Measurements from ENCODE around the gene UNC5B. TPM values are rescaled to one million over a fixed set of nuclear protein-coding genes. Genes with fewer than 3 reads are reported as not detected.
A peak's percentile ranks its signal among the peaks of the same experiment; 100 is the strongest.

Gene UNC5B
- total RNA-seq = 7.1 TPM

DNA sequence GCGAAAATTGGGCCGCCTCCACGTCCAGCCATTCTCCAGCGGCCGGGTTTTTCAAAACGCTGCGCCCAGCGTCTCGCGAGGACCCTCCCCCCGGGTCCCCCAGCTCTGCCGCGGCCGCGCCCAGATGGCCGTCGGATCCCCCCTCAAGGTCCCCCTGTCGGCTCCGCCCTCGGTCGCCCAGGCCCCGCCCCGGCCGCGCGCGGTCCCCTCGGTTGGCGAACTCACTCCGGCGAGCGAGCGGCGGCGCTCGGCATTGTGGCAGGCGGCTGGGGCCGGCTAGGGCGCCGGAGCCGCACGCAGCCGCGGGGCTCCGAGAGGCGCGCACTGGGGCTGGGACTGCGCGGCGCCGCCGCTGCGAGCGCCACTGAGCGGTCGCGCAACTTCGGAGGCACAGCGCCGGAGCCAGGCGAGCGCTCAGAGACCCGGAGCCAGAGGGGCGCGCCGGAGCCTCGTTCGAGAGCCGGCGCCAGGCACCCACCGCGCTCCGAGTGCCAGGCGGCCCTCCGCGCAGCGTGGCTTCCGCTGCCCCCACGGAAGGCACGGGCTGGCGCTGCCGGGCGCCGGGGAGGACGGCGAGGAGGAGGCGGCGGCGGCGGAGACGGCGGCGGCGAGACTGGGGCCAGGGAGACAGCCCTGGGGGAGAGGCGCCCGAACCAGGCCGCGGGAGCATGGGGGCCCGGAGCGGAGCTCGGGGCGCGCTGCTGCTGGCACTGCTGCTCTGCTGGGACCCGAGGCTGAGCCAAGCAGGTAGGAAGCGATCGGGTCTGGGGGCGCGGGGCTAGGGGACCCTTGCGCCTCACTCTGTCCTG lies at the start of gene UNC5B:
Gene UNC5B, plus strand, starts transcription at position 253 of the 809 bp plus-strand sequence. Its CDS starts 416 bp downstream, at position 669.
- peak; percentile 96 for DNase-seq

DNA sequence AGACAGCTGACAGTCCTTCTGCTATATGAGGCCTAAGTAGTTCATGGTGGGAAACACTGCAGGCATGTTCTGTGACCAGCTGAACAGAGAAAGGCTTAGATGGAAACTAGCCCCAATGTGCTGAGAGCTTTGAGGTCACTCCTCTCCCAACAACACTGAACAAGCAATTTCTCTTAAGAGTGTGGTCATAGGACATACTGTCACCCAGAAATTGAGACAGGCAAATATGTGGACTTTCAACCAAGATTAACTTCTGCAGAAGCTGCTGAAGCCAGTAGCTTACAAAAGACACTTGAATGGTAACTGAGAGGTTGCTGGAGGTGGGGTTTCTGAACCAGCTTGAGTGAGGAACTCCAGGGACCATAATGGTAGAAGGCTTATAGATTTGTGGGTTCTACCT lies 38.9 kb upstream of the UNC5B start:
- no peak for DNase-seq

DNA sequence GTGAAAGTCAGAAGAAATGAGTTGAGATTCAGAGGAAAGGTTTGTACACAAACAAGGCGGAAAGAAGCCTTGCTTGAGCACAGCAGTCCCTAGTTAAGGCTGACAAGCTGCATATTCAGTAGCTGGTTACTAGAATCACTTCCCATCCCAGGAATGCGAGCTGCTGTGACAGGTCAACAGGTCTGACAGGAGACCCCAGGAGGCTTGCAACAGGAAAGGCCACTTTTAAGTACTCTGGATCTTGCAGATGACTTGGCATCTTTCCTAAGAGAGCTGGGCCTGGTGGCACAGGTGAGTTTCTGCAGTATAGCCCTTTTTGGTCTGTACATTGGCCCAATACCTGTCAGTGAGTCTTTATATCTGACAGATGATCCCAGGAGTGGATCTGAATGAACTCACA lies 35.7 kb upstream of the UNC5B start:
- no peak for DNase-seq

DNA sequence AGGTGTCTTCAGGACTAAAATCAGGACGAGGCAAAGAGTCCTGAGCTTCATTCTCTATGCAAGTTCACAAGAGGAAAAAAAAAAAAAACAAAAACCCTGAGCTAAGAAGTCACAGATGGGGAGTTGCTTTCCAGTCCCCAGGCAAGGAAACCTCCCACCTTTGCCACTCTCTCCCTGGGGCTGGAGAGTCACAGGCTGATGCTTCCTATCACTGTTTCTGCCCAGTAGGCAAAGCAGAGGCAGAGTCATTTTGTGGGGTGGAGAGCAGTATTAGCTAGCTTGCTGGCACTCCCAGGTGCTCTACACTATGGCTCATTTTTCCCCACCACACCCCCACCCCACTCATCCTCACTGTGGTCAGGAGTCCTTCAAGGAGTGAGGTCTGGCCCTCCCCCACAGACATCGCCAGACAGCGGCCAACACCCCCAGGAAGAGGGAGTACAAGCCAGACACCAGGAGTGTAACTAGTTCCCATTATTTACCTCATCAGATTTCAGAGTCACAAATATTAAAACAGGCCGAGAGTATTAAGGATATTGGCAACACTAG lies 34.6 kb upstream of the UNC5B start:
- no peak for DNase-seq

DNA sequence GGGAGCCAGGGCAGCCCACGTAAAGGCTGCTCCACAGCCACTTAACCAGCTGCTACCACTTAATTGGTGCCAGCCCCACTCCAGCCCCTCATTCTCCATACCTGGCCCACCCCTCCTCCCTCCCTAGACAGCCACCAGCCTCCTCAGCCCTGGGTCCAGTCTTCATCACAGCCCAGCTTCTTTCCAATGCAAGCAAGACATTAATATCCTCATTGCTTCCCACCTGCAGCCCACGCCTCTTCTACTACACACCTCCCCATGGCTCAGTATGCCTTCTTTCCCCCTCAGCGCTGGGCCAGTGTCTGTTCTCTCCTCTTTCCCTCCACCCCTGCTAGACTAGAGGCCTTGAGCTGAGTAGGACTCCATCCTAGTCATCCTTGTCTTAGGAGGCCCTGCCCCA lies 33.5 kb upstream of the UNC5B start:
- peak; percentile 48 for DNase-seq

DNA sequence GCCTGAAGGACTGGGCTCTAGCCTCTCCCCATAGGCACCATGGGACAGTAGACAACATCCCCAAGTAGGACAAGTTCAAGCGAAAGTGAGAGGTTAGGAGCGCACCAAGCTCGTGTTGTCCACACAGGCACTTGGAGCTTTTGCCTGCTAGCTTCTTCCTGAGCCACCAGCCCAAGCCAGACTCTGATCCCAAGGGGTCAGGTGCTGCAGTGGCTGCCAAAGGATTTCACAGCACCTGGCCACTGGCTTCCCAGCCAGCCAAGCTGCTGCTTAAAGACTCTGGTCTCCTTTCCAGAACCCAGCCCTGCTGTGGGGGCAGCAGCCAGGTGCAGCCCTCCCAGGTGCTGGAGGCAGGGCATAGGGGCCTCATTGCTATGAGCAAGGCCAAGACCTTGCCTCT lies 33.0 kb upstream of the UNC5B start:
- peak; percentile 21 for DNase-seq

DNA sequence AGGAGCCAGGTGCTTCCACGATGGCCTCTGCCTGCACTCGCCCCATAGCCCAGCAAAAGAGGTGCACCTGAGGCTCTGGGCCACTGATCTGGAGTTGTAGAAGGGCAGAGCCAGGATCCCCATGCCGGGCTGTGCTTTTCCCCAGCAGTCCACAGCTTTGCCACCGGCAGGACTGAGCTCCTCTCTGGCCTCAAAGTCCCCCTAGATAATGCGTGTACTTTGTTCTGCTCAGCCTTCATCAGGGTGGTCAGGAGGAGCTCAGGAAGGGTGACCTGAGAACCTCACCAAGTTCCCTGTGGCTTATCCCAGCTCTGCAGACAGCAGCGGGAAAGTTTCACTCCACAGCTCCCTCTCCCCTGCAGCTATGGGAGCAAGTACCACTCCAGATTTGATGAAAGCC lies 27.9 kb upstream of the UNC5B start:
- DNase-seq = no peak

DNA sequence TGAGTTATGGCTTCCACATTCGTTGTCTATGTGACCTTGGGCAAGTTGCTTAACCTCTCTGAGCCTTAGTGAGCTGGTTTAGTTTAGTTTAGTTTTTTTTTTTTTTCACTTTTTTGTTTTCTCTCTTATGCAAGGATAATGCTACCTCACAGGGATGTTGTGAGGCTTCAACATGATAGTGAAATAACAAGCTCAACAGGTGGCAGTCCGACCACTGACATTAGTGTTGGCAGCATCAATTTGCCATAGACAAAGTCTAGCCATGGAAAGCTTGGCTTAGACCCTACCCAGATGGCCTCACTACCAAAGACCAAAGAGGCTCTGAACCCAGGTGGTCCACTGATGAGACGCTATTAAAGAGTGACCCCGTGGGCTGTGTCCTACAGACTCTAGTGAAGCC lies 27.2 kb upstream of the UNC5B start:
- DNase-seq = no peak

DNA sequence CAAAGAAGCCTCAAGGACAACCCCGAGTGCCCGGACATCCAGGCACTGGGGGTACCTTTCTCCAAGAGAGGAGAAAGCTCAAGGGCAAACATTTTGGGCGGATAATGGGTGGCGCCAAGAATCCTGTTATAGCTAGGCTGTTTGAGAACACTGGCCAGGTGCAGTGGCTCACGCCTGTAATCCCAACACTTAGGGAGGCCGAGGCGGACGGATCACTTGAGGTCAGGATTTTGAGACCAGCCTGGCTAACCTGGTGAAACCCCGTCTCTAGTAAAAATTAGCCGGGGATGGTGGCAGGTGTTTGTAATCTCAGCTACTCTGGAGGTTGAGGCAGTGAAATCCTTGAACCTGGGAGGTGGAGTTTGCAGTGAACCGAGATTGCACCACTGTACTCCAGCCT lies 25.2 kb upstream of the UNC5B start:
- no peak for DNase-seq

DNA sequence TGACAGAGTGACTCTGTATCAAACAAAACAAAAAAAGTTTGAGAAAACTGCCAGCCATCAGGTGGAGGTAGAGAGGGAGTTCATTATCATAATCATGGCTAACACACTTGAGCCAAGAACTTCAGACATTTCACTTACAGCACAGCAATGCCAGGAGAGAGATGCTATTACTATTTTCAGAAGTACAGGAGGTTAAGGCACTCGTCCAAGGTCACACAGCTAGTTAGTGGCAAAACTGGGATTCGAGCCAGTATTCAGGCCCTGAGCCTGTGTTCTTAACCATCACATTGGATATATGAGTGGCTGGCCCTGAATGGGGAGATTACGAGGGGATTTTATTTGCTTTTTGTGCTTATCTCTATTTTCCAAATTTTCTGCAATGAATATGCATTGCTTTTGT lies 24.8 kb upstream of the UNC5B start:
- DNase-seq = peak; percentile 13

DNA sequence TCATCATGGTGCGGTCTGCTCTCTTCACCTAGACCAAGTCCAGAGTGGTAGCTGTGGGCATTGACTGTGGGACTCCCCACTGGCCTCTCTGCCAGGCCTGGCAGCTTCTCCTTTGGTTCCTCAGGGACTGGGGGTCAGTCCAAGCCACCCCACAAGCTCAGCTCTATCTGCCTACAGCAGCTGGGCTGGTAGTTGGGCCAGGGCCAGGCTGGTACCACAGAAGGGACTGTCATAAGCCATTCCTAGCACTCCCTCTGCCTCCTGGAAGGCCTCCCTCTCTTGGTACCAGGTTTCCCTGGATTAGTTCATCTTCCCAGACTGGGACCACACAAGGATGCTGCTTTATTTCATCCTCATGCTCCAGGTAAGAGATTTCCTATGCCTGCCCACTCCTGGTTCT lies 24.2 kb upstream of the UNC5B start:
- DNase-seq = no peak

DNA sequence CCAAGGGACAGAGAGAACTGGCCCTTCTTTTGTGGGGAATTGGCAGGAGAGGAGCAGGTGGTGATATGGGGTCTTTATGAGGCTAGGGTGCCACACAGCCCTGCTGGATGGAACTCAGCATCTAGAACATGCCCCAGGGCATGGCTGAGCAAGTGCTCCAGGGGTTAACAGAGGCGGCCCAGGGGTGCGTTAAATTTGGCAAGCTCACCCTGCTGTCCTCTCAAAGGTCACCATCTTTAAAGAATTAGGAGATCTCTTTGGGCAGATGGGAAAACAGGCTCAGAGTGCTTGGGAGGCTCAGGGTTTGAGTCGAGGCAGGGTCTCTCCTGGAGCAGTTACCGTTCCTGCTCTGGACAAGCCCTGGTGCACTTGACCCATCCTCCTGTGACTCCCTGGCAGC lies 21.4 kb upstream of the UNC5B start:
- DNase-seq = no peak

DNA sequence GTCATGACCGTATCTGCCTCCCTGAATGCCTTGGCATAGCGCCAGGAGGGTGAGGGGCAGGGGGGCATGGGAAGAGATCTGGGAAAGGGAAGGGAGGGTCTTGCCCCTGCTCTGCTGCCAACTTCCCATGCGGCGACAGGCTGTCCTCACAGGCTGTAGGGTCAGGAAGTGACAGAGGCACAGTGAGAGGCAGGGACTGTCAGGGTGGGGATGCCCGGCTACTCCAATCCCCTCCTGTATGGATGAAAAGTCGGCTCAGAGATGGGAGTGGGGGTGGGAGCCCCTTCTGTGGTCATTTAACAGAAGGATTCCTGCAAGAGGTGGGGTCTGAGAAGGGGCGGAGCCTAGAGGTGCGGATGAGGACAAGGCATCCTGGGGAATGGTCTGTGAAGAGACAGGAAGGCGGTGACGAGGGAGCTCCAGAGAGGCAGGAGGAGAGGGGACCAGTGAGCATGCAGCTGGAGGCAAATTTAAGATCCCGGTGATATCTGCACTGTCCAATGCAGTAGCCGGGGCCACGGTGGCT lies 20.8 kb upstream of the UNC5B start:
- DNase-seq = no peak

DNA sequence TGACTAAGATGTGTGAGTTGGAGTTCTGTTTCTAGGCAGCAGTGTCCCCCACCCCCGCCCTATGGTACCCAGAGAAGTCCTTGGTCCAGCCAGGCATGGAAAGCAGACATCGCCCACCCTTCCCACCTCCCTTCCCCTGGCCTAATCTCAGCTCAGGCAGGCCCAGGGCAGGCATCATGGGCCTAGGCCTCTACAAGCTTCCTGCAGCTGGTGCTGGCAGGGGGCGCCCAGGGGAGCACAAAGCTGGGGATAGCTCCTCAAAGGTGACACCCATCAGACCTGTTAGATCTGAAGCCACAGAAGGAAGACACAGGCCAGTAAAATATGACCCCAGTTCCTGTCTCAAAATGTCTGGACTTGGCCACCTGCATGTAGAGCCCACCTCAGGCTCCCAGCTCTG lies 18.9 kb upstream of the UNC5B start:
- no peak for DNase-seq

DNA sequence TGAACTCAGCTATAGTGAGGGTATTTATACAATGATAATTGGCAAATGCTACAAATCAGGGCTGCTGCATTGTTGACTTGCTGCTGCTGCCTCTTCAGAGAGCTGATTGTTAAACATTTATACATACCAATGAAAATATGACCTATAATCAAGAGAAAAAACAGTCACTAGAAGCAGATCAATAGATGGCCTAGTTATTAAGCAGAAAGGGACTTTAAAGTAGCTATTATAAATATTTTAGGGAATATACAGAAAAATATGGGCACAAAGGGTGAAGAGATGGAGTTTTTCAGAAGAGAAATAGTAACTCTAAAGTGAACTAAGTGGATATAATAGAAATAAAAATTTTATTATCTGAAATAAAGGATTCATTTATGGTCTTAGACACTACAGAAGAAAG lies 14.4 kb upstream of the UNC5B start:
- DNase-seq = no peak

DNA sequence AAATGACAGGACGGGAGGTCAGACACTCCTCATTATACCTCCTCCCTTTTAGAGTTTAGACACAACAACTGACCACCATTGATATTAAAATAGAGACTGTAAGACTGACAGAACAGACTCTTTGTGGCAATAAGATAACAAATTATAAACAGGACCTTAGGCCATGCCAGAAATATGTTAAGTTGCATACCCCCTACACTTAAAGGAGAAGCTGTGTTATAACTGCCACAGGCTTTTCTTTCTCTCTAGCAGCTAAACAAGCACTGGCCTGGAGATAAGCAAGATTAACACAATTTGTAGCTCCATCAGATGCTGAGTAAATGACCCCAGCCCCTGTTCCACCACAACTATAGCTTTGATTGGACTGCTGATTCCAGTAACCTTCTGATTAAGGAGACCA lies 10.5 kb upstream of the UNC5B start:
- DNase-seq = no peak

DNA sequence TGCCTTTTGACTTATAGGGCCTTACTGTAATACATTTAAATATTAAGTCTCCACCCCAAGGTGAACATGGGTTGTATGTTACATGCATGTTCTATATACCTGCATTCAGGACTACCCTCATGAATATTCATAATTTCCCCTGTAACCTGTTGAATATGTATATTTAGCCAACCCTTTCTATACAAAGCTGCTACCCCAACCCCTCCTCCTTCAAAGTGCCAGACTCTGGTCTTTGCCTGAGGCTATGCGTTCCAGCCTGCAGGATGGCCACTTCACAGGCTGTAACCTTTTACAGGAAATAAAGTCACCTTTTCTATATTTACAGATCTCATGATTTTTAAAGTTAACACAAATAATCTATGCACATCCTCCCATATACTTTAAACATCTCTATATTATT lies 10.1 kb upstream of the UNC5B start:
- DNase-seq = no peak

DNA sequence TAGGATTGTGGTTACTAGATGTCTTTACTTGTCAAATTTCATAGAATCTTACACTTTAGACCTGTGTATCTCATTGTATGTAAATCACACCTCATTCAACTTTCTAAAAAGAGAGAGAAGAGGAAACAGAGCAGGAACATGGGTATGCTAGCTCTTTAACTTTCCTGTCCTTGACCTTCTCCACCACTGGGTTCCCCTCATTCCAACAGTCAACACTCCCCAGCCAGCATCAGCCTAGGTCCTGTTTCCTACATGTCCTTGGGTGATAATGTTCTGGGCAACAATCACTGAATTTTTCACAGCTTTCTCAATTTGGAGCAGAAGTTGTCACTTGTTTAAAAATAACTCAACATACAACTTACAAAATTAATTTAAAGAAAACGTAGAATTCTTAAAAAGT lies 9.2 kb upstream of the UNC5B start:
- no peak for DNase-seq

DNA sequence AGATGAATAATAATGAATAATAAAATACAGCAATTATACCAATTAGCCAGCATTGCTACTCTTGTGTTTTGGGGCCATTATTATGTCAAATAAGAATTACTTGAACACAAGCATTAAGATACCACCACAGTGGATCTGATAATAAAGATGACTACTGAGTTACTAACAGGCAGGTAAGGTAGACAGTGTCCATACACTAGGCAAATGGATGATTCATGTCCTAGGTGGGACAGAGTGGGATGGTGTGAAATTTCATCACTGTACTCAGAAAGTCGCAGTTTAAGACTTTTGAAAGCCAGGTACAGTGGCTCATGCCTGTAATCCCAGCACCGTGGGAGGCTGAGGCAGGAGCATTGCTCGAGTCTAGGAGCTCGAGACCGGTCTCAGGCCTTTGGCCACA lies 8.7 kb upstream of the UNC5B start:
- DNase-seq = no peak

DNA sequence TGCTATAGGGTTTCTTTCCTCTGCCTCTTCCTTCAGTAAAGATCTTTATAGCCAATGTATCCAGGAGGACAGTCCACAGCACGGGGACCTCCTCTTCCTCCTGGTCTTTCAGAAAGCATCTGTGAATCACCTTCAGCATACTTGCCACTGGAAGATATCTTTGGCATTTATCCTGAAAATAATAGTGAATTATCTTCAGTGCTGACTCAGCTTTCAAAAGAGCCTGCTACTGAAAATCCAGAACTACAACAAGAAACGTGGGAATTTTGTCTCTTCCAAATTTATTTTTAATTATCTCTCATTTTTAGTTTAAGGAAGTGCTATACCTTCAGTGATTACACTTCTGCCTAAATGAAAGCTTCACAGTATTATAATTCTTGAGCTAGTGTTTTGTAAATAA lies 7.6 kb upstream of the UNC5B start:
- DNase-seq = no peak

DNA sequence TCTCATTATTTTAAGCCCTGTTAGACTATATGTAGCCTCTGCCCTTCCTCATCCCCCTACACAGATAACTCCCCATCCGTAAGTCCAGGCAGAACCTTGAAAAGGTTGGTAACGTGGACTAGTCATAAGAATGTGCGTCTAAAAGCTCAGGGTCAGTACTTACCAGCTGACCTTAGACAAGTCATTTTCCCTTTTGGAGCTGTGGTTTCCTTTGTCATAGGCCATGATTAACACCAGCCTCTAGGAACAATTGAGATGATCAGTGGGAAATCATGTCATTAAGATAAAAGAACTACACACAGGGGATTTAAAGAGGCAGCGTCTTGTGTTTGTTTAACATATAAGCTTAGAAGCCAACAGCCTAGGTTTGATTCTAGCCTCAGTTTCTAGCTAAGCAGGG lies 6.9 kb upstream of the UNC5B start:
- no peak for DNase-seq

DNA sequence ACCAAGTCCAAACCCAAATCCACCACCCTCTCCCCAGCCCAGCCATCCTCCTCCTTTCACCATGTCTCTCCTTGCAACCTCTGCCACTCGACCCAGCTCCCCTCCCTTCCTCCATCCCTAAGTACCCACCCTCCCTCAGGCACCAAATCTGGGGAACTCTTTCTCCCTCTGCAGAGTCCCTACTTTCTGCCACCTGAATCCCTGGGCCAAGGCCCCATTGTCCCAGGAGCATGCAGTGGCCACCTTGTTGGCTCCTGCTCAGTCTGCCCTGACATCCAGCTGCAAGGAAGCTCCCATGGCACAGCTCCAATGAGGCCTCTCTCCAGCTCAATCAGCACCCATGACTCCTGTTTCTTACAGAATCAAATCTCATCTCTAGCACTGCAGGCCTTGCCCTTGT lies 5.5 kb upstream of the UNC5B start:
- DNase-seq = no peak

DNA sequence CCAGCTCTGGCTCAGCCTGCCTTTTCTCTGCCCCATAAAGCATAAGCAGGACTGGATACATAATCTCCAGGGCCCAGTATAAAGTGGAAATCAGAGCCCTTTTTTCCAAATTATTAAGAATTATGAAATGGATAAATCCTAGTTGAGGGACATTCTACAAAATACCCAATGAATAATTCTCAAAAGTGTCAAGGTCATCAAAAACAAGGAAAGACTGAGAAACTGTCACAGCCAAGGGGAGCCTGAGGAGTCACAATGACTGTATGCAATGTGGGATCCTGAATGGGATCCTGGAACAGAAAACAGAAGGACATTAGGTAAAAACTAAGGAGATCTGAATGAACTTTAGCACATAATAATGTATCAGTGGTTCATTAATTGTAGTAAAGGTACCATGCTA lies 4.8 kb upstream of the UNC5B start:
- DNase-seq = no peak

DNA sequence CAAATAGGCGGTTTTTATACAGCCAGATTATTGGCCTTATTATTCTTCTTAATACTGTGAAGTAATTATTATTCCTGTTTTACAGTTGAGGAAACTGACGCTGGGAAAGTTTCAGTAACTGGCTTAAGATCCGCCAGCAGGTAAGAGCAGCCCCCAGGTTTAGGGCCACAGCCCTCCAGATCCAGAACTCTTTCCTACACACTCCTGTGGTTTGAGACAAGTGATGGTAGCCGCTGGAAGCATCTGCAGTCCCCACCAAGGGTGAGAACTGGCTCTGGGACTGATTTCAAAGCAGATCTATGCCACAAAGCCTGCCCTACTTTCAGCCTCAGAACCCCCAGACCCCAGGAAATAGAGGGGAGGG lies 3.0 kb upstream of the UNC5B start:
- no peak for DNase-seq

Measured in tongue (tissue), 2 donors.